GM21528 (cell line): ENCODE data around the gene ZPBP.

Source experiments
- ATAC-seq: cut with Tn5 transposase; IDR thresholded peaks from one replicate; pipeline ENCODE4 v1.9.1; 2021; ENCODE audit warnings: mild to moderate bottlenecking, moderate library complexity; ENCODE audit not compliant: unreplicated experiment, low FRiP score

Gene ZPBP

GRCh38 chr7:50092579-50093491 is at the start of gene ZPBP:
ZPBP (minus strand) TSS chr7:50093246; CDS start chr7:50093194, 52 bp downstream.
- ATAC-seq: peak; percentile 83

- peak; percentile 51 for ATAC-seq
Observed at GRCh38 chr7:50142425-50143017, 49.5 kb upstream of the ZPBP start.

GRCh38 chr7:50141854-50142253 is 48.8 kb upstream of the ZPBP start:
- ATAC-seq: no peak

- no peak for ATAC-seq
Observed at GRCh38 chr7:50141131-50141530, 48.1 kb upstream of the ZPBP start.

- no peak for ATAC-seq
Observed at GRCh38 chr7:50140688-50141087, 47.6 kb upstream of the ZPBP start.

GRCh38 chr7:50138101-50138500 is 45.1 kb upstream of the ZPBP start:
- no peak for ATAC-seq

- ATAC-seq: no peak
Observed at GRCh38 chr7:50125766-50126165, 32.7 kb upstream of the ZPBP start.

GRCh38 chr7:50121286-50121685 is 28.2 kb upstream of the ZPBP start:
- peak; percentile 84 for ATAC-seq

GRCh38 chr7:50119815-50120637 is 27.0 kb upstream of the ZPBP start:
- ATAC-seq: peak; percentile 76

- ATAC-seq: no peak
Observed at GRCh38 chr7:50112250-50112649, 19.2 kb upstream of the ZPBP start.

GRCh38 chr7:50101873-50102272 is 8.8 kb upstream of the ZPBP start:
- ATAC-seq: no peak

- no peak for ATAC-seq
Observed at GRCh38 chr7:50095634-50096033, 2.6 kb upstream of the ZPBP start.

GRCh38 chr7:50088463-50089129 is 4.5 kb downstream of the ZPBP start:
- no peak for ATAC-seq

- no peak for ATAC-seq
Observed at GRCh38 chr7:50085344-50085743, 7.7 kb downstream of the ZPBP start.

- no peak for ATAC-seq
Observed at GRCh38 chr7:50073093-50073492, 20.0 kb downstream of the ZPBP start.

- peak; percentile 61 for ATAC-seq
Observed at GRCh38 chr7:50069613-50070012, 23.4 kb downstream of the ZPBP start.

- peak; percentile 55 for ATAC-seq
Observed at GRCh38 chr7:50068850-50069551, 24.0 kb downstream of the ZPBP start.

GRCh38 chr7:50068026-50068425 is 25.0 kb downstream of the ZPBP start:
- no peak for ATAC-seq

GRCh38 chr7:50062951-50063350 is 30.1 kb downstream of the ZPBP start:
- no peak for ATAC-seq

- ATAC-seq: no peak
Observed at GRCh38 chr7:50056131-50056530, 36.9 kb downstream of the ZPBP start.
